SHP77 (cell line): Measurements from ENCODE around the gene MSRB1.
"Not testable (repeated sequence)": the region's sequence is repeated elsewhere in the genome, so short reads cannot be mapped to it uniquely, and the experiment has no call there.

Experiments used
- DNase-seq, 2 experiments: peaks; one replicate each; lab custom pipeline; 2025; lab: John Stamatoyannopoulos, UW

Gene MSRB1

GRCh38 chr16:1915732-1916639, 27.0 kb downstream of the MSRB1 start:
- no peak for DNase-seq

GRCh38 chr16:1914988-1915387, 28.0 kb downstream of the MSRB1 start:
- DNase-seq: no peak

- DNase-seq: no peak
Observed at GRCh38 chr16:1914084-1914608, 28.9 kb downstream of the MSRB1 start.

- peak; percentile 47 to 67 for DNase-seq
Observed at GRCh38 chr16:1913327-1914083, 29.5 kb downstream of the MSRB1 start.

DNA sequence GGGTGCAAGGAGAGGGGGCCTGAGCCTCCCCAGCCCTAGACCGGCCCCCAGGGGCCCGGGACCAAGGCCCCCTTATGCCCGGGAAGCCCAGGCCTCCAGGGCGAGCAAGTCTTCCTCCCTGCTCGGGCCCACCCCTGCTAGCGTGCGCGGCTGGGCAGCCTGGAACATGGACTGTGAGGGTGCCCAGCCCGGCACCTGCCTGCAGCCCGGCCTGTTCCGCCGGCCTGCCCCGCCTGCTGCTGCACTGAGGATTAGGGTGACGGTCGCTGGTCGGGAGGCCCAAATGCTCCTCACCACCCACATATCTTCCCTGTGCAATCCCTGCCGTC, 30.8 kb downstream of the MSRB1 start:
- DNase-seq: no peak

GRCh38 chr16:1911467-1912214, 31.4 kb downstream of the MSRB1 start:
- DNase-seq: no peak

DNA sequence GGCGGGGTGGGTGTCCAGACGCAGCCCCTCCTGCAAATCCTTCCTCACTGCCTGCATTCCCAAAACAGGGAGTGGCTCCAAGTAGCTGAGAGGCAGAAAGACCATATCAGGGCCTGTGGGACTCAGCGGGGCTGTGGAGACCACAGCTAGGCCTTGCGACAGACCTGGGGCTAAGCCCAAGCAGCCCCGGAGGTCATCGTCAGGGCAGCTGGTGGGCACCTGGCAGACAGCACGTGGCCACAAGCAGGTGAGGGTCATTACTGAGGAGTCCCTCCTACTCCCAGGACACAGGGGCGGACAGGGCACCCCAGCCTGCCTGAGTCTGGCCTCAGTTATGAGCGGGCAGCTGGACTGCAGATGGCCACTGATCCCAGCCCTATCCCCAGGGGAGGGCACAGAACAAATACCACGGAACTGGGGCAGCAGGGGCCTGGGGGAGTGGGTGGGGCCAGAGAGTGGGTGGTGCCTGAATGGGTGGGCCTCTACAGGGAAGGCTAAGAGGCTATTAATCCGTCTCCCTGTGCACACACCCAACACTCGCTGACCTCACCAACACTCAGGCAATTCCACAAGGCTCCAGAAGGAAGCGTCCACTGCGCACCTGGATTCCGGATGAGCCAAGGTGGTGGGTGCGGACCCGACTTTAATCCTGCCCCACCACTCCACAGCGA, 33.3 kb downstream of the MSRB1 start:
- DNase-seq: peak; percentile 55 to 66

GRCh38 chr16:1908983-1909382, 34.0 kb downstream of the MSRB1 start:
- no peak for DNase-seq

DNA sequence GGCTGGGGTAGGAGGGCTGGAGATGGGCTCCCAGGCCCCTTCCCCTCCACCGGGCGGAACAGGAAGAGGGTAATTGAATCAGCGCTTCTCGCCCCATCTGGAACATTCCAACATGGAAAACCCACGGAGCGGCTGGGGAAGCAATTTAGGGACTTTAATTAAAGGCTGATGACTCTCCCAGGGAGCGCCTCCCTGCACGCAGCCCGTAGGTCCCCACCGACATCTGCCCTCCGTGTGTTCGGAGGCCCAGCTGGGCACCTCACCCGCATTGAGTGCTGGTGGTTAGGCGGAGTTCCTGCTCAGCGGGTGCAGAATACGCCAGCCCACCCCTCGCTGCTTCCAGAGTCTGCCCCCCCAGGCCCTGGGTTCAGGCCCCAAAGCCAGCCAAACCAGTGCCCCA, 34.8 kb downstream of the MSRB1 start:
- DNase-seq: no peak

DNA sequence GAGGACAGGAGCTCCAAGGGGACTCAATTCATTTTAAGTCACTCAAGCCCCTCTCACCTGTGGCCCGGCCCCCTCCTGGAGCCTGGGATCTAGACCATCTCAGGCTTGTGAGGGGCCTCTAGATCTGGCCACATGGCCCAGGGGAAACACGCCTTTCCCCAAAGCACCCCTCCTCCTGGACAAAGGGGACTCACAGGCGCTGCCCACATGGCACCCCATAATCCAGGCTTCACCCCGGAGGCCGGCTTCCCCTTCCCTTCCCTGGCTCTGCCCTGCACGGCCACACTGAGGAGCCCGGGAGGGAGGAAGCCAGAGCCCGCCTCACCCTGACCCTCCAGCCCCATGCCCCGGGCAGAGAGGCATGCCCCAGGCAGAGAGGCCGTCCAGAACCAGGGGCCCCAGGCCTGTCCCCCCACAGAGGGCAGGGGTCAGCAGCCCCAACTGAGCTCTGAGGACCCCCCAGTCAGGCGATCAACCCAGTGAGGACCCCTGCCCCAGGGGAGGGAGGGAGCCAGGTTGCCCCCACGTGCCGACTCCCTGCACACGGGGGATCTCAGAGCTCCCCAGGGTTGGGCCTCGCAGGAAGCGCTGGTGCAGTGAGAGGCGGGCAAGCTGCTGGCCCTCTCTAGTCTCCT, 35.7 kb downstream of the MSRB1 start:
- DNase-seq: no peak

DNA sequence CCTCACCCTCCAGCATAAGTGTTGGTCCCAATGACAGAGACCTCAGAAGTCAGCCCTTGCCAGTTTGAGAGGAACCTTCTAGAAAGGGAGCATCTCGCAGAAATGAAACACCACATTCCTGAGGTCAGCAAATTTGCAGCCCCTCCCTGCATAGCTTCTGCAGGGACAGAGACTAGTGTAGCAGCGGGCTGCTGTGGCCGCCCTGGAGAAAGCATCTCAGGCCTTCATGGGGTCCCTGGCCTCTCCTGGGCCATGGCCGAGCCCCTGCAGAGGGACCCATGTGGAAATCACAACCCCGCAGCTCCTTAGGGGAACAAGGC, 36.2 kb downstream of the MSRB1 start:
- no peak for DNase-seq

GRCh38 chr16:1906055-1906845, 36.7 kb downstream of the MSRB1 start:
- no peak for DNase-seq

- DNase-seq: no peak
Observed at GRCh38 chr16:1903845-1904840, 38.9 kb downstream of the MSRB1 start.

DNA sequence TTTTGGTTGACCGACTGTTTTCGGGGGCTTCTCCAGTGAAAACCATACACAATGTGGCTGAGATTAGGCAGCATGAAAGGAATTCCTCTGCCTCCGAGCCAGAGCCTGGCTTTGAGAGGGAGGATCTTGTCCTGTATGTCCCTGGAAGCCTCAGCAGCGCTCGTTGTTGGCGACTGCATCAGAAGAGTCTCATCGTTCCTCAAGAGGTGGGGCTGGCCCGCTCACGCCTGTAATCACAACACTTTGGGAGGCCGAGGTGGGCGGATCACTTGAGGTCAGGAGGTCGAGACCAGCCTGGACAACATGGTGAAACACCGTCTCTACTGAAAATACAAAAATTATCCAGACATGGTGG, 39.8 kb downstream of the MSRB1 start:
- DNase-seq: no peak

GRCh38 chr16:1902547-1903219, 40.3 kb downstream of the MSRB1 start:
- no peak for DNase-seq

GRCh38 chr16:1900452-1900774, 42.6 kb downstream of the MSRB1 start:
- peak in 1 of 2 experiments; percentile 90 for DNase-seq

- DNase-seq: peak; percentile 80 to 90
Observed at GRCh38 chr16:1899641-1900451, 43.2 kb downstream of the MSRB1 start.

- DNase-seq: not testable (repeated sequence)
Observed at GRCh38 chr16:1897692-1898091, 45.3 kb downstream of the MSRB1 start.
